ENCODE results near the gene GRXCR2.
"Not testable (repeated sequence)": the region's sequence is repeated elsewhere in the genome, so short reads cannot be mapped to it uniquely, and the experiment has no call there.

The GRXCR2 gene

GRCh38 chr5:145874765-145875164 is 2.0 kb upstream of the GRXCR2 start:
- DNase-seq: no peak

GRCh38 chr5:145872486-145872885 is 328 bp downstream of the GRXCR2 start:
- DNase-seq: no peak

GRCh38 chr5:145869753-145870152 is 3.1 kb downstream of the GRXCR2 start:
- DNase-seq: no peak

GRCh38 chr5:145867806-145868205 is 5.0 kb downstream of the GRXCR2 start:
- DNase-seq: no peak

GRCh38 chr5:145864432-145864831 is 8.4 kb downstream of the GRXCR2 start:
- not testable (repeated sequence) for DNase-seq

GRCh38 chr5:145863003-145863402 is 9.8 kb downstream of the GRXCR2 start:
- no peak for DNase-seq

- DNase-seq: no peak
These were observed 12.9 kb downstream of the GRXCR2 start for GRCh38 chr5:145859897-145860296.

GRCh38 chr5:145859453-145859852 is 13.4 kb downstream of the GRXCR2 start:
- DNase-seq: no peak

GRCh38 chr5:145858959-145859358 is 13.9 kb downstream of the GRXCR2 start:
- no peak for DNase-seq

GRCh38 chr5:145856285-145856818 is 16.5 kb downstream of the GRXCR2 start:
- no peak for DNase-seq

GRCh38 chr5:145855763-145856267 is 17.0 kb downstream of the GRXCR2 start:
- DNase-seq: no peak

- DNase-seq: no peak
These were observed 18.1 kb downstream of the GRXCR2 start for GRCh38 chr5:145854651-145855258.

- DNase-seq: no peak
These were observed 18.9 kb downstream of the GRXCR2 start for GRCh38 chr5:145853781-145854376.

GRCh38 chr5:145852990-145853389 is 19.8 kb downstream of the GRXCR2 start:
- no peak for DNase-seq

- DNase-seq: no peak
These were observed 24.0 kb downstream of the GRXCR2 start for GRCh38 chr5:145848854-145849253.

- no peak for DNase-seq
These were observed 25.0 kb downstream of the GRXCR2 start for GRCh38 chr5:145847499-145848497.

- no peak for DNase-seq
These were observed 26.7 kb downstream of the GRXCR2 start for GRCh38 chr5:145846081-145846480.

GRCh38 chr5:145841299-145841698 is 31.5 kb downstream of the GRXCR2 start:
- no peak for DNase-seq

- DNase-seq: no peak
These were observed 32.2 kb downstream of the GRXCR2 start for GRCh38 chr5:145840458-145841132.

GRCh38 chr5:145838276-145838675 is 34.5 kb downstream of the GRXCR2 start:
- no peak for DNase-seq

GRCh38 chr5:145836241-145836640 is 36.6 kb downstream of the GRXCR2 start:
- not testable (repeated sequence) for DNase-seq

GRCh38 chr5:145835848-145836239 is 37.0 kb downstream of the GRXCR2 start:
- no peak for DNase-seq

Measured in activated T-cell treated with anti-CD3 and anti-CD28 coated beads for 4 hours (primary cell).